COLO668 (cell line): ENCODE measurements around the gene AMOTL1.

Experiments
- DNase-seq: peaks from one replicate; lab custom pipeline; 2025; ENCODE audit not compliant: unreplicated experiment; lab: John Stamatoyannopoulos, UW

AMOTL1 gene

DNA sequence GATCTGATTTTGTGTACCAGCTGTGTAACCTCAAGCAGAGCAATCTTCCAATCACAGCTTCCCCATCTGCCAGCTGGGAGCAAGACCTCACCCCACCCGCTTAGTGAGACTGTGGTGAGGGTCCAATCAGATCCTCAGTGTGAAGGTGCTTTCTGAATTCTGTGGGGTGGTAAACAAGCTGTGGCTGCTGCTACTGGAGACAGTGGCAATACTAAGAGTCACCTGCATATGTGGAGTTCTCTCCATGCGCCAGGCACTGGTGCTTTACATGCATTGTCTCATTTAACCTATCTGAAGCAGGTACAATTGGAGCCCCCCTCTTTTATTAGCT, 154.8 kb downstream of the AMOTL1 start:
- DNase-seq, result no peak

GRCh38 chr11:94924171-94924572, 156.0 kb downstream of the AMOTL1 start:
- no peak for DNase-seq

GRCh38 chr11:94924612-94925011, 156.5 kb downstream of the AMOTL1 start:
- no peak for DNase-seq

- no peak for DNase-seq
Observed at GRCh38 chr11:94925422-94926270, 157.5 kb downstream of the AMOTL1 start.

- no peak for DNase-seq
Observed at GRCh38 chr11:94926271-94926625, 158.1 kb downstream of the AMOTL1 start.
